Panc1 (cell line): ENCODE data around the gene PIK3R6. TPM values are rescaled to one million over a fixed set of nuclear protein-coding genes. Genes with fewer than 3 reads are reported as not detected.

Experiments used
- ATAC-seq: fragments of 200-7000 bp; cut with Tn5 transposase; 2 replicates; pipeline ENCODE4 v1.9.1; 2020; ENCODE audit warnings: mild to moderate bottlenecking, moderate library complexity
- BruUV-seq: library from RNA; stranded (reverse); fragments of 400-500 nt; replicated peaks from 2 replicates; lab custom pipeline; 2021; lab: Mats Ljungman, UMichigan
- CTCF ChIA-PET: fragments of 300-600 bp; sonication (Branson Sonifier 250); formaldehyde crosslinking; loops from one replicate; lab custom pipeline; 2022; ENCODE audit warnings: antibody characterized with exemption; lab: Charles Lee
- POLR2A ChIA-PET: fragments of 300-600 bp; sonication (Branson Sonifier 250); formaldehyde crosslinking; loops from one replicate; lab custom pipeline; 2022; ENCODE audit warnings: antibody characterized with exemption; lab: Charles Lee
- DNase-seq: peaks from one replicate; pipeline ENCODE4 v3.0.0-alpha.2; 2010; ENCODE audit warnings: low read depth, low spot score
- H3K27ac ChIP-seq: 2 replicates; pipeline ENCODE4 v1.5.1; 2011; ENCODE audit warnings: mild to moderate bottlenecking, low read length, inconsistent platforms
- H3K27me3 ChIP-seq: fragments of 200-500 bp; sonication (Bioruptor generic); 2 replicates; pipeline ENCODE4 v1.6.0; 2014; ENCODE audit warnings: low read length, inconsistent platforms; ENCODE audit not compliant: control insufficient read depth, insufficient read depth
- H3K36me3 ChIP-seq: fragments of 200-500 bp; sonication (Bioruptor generic); 2 replicates; pipeline ENCODE4 v1.5.1; 2014; ENCODE audit warnings: inconsistent platforms, mild to moderate bottlenecking, low read length, moderate library complexity; ENCODE audit not compliant: control insufficient read depth, insufficient read depth
- H3K4me1 ChIP-seq: 2 replicates; pipeline ENCODE4 v1.5.1; 2011; ENCODE audit warnings: inconsistent platforms, mild to moderate bottlenecking, low read length, moderate library complexity; ENCODE audit not compliant: control insufficient read depth, insufficient read depth
- H3K4me3 ChIP-seq, 2 experiments: 2 replicates each; pipeline ENCODE4 v1.5.1; 2011 to 2012; ENCODE audit warnings: low read depth in 2 of 2, low read length in 2 of 2, mild to moderate bottlenecking in 2 of 2, inconsistent platforms in 1 of 2, moderate library complexity in 1 of 2
- H3K9me3 ChIP-seq: fragments of 200-500 bp; sonication (Bioruptor generic); 2 replicates; pipeline ENCODE4 v1.5.1; 2014; ENCODE audit warnings: low read depth, mild to moderate bottlenecking, inconsistent platforms, low read length, moderate library complexity; ENCODE audit not compliant: control insufficient read depth, insufficient read depth
- CTCF ChIP-seq: fragments of 450-650 bp; IDR thresholded peaks from 2 replicates; pipeline ENCODE4 v1.5.1; 2017; ENCODE audit warnings: mild to moderate bottlenecking
- POLR2AphosphoS5 ChIP-seq: IDR thresholded peaks from 2 replicates; pipeline ENCODE4 v1.6.1; 2012; ENCODE audit warnings: mild to moderate bottlenecking, low read depth, low read length, moderate library complexity
- REST ChIP-seq, 2 experiments: IDR thresholded peaks; 2 replicates each; pipeline ENCODE4 v1.6.1; 2011 to 2012; ENCODE audit warnings: low read depth in 2 of 2, control low read depth in 1 of 2, low read length in 1 of 2, mild to moderate bottlenecking in 1 of 2, moderate library complexity in 1 of 2; ENCODE audit not compliant: insufficient read depth in 1 of 2
- SIN3A ChIP-seq: IDR thresholded peaks from 2 replicates; pipeline ENCODE4 v1.6.1; 2012; ENCODE audit warnings: low read depth, mild to moderate bottlenecking, low read length, moderate library complexity, borderline replicate concordance; ENCODE audit not compliant: insufficient read depth
- TCF7L2 ChIP-seq: IDR thresholded peaks from 2 replicates; pipeline ENCODE4 v1.6.1; 2011; ENCODE audit warnings: mild to moderate bottlenecking, low read depth, low read length, inconsistent platforms
- in situ Hi-C: cut with HindIII; loops from 2 replicates; pipeline ENCODE4 v1.10.0; 2016; ENCODE audit warnings: low sequenced_read_pairs, low pct_unique_long_range_greater_than_20kb
- intact Hi-C: fragments of 100-400 bp; cut with micrococcal nuclease; formaldehyde crosslinking; loops from one replicate; pipeline ENCODE4 v1.10.0; 2022; ENCODE audit not compliant: unreplicated experiment
- total RNA-seq: library from RNA; stranded (reverse); gene quantifications from one replicate; pipeline ENCODE4 v1.2.1, GENCODE V29; 2021; ENCODE audit not compliant: unreplicated experiment

PIK3R6 gene
- total RNA-seq, 1 experiment from 2014 or later, result not detected

- H3K27me3 ChIP-seq, result 0 out of 2 replicates have a peak, but pooled peaks cover 2% of the 10 kb centered on the region
- H3K36me3 ChIP-seq, result no peaks in the 10 kb centered on the region
- no peaks in the 10 kb centered on the region for H3K4me1 ChIP-seq
- H3K27ac ChIP-seq, result no peak overlapping the region
- TF ChIP-seq REST (IDR thresholded peaks at IDR 0.05; ENCODE audit: insufficient read depth in 1 of 2, low read depth in 2 of 2, low read length in 1 of 2), result no peak
- H3K4me3 ChIP-seq, result no peak overlapping the region
- no peak for ATAC-seq
- intact Hi-C loops, result loop anchor here (5.0 kb wide), 1 partner anchor 37 kb away; no protein-coding TSS in a partner anchor
- BruUV-seq, result no TSS peak
- CTCF ChIA-PET, result no interaction called here
- H3K9me3 ChIP-seq, result no peaks in the 10 kb centered on the region
- DNase-seq, result no peak
- POLR2A ChIA-PET, result interaction anchor here (0.6 kb wide), 1 partner anchor 54 kb away, joined by 3 read pairs; no protein-coding TSS in a partner anchor
- in situ Hi-C loops, result no loop called here
Observed at GRCh38 chr17:8789743-8790142, 77.7 kb downstream of the PIK3R6 start.

- Histone ChIP-seq H3K4me1 (no peaks in the 10 kb centered on the region), H3K27ac (no peak overlapping the region), H3K9me3 (no peaks in the 10 kb centered on the region), H3K27me3 (0 out of 2 replicates have a peak, but pooled peaks cover 2% of the 10 kb centered on the region), H3K36me3 (no peaks in the 10 kb centered on the region), H3K4me3 (no peak overlapping the region)
- no TSS peak for BruUV-seq
- TF ChIP-seq REST (IDR thresholded peaks at IDR 0.05; ENCODE audit: insufficient read depth in 1 of 2, low read depth in 2 of 2, low read length in 1 of 2), result no peak
- TF ChIP-seq TCF7L2, result no peak
- no peak for TF ChIP-seq POLR2AphosphoS5
- TF ChIP-seq SIN3A, result no peak
- TF ChIP-seq CTCF, result no peak
- ChIA-PET POLR2A (no interaction called here), CTCF (no interaction called here)
- in situ Hi-C loops, result no loop called here
- intact Hi-C loops, result loop anchor here (5.0 kb wide), 1 partner anchor 37 kb away; no protein-coding TSS in a partner anchor
- DNase-seq (no peak), ATAC-seq (no peak)
Observed at GRCh38 chr17:8788998-8789397, 78.5 kb downstream of the PIK3R6 start.
